SW480 (cell line): ENCODE measurements around the gene ADORA1.
A peak's percentile ranks its signal among the peaks of the same experiment; 100 is the strongest.

Experiments used
- DNase-seq: peaks from one replicate; pipeline ENCODE4 v3.0.0-alpha.2; 2016; ENCODE audit warnings: low spot score

The ADORA1 gene

GRCh38 chr1:203140743-203141520 is 13.4 kb downstream of the ADORA1 start:
- DNase-seq = no peak

- no peak for DNase-seq
Observed at GRCh38 chr1:203142124-203142523, 14.6 kb downstream of the ADORA1 start.

GRCh38 chr1:203142684-203143408 is 15.3 kb downstream of the ADORA1 start:
- DNase-seq = no peak

GRCh38 chr1:203143641-203144040 is 16.1 kb downstream of the ADORA1 start:
- no peak for DNase-seq

- DNase-seq = no peak
Observed at GRCh38 chr1:203144661-203145060, 17.1 kb downstream of the ADORA1 start.

- DNase-seq = no peak
Observed at GRCh38 chr1:203145321-203146041, 18.0 kb downstream of the ADORA1 start.

GRCh38 chr1:203146042-203146369 is 18.5 kb downstream of the ADORA1 start:
- no peak for DNase-seq

- no peak for DNase-seq
Observed at GRCh38 chr1:203146537-203146936, 19.0 kb downstream of the ADORA1 start.

GRCh38 chr1:203147376-203147775 is 19.9 kb downstream of the ADORA1 start:
- no peak for DNase-seq

- no peak for DNase-seq
Observed at GRCh38 chr1:203148127-203148526, 20.6 kb downstream of the ADORA1 start.

GRCh38 chr1:203148579-203148978 is 21.1 kb downstream of the ADORA1 start:
- no peak for DNase-seq

GRCh38 chr1:203149188-203149840 is 21.8 kb downstream of the ADORA1 start:
- DNase-seq = no peak

- DNase-seq = no peak
Observed at GRCh38 chr1:203150511-203151297, 23.2 kb downstream of the ADORA1 start.

GRCh38 chr1:203151362-203152157 is 24.0 kb downstream of the ADORA1 start:
- DNase-seq = no peak

- DNase-seq = peak; percentile 50
Observed at GRCh38 chr1:203152158-203153034, 24.9 kb downstream of the ADORA1 start.

GRCh38 chr1:203153051-203153988 is 25.8 kb downstream of the ADORA1 start:
- DNase-seq = no peak

- no peak for DNase-seq
Observed at GRCh38 chr1:203153989-203154821, 26.7 kb downstream of the ADORA1 start.

GRCh38 chr1:203156280-203156679 is 28.8 kb downstream of the ADORA1 start:
- no peak for DNase-seq
